ENCODE data around the gene G6PD.

Gene G6PD

DNA sequence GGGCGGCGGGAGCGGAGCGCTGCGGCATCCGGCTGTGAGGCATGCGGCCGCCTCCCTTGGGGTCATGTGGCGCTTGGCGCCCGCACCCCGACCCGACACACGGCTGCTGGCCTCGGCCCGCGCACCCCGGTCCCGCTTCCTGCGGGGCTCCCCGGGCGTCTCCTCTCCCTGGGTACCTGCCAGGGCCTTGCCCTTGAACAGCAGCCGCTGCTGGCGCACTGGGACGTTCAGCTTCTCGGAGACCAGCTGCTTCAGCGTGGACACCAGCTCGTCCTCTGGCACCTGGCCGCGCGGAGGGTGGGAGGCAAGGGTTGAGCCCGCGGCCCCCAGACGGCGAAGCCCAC is 60.6 kb downstream of the G6PD start:
- no peak for DNase-seq

- DNase-seq: no peak
These were observed 61.2 kb downstream of the G6PD start for GRCh38 chrX:154485150-154486051.

DNA sequence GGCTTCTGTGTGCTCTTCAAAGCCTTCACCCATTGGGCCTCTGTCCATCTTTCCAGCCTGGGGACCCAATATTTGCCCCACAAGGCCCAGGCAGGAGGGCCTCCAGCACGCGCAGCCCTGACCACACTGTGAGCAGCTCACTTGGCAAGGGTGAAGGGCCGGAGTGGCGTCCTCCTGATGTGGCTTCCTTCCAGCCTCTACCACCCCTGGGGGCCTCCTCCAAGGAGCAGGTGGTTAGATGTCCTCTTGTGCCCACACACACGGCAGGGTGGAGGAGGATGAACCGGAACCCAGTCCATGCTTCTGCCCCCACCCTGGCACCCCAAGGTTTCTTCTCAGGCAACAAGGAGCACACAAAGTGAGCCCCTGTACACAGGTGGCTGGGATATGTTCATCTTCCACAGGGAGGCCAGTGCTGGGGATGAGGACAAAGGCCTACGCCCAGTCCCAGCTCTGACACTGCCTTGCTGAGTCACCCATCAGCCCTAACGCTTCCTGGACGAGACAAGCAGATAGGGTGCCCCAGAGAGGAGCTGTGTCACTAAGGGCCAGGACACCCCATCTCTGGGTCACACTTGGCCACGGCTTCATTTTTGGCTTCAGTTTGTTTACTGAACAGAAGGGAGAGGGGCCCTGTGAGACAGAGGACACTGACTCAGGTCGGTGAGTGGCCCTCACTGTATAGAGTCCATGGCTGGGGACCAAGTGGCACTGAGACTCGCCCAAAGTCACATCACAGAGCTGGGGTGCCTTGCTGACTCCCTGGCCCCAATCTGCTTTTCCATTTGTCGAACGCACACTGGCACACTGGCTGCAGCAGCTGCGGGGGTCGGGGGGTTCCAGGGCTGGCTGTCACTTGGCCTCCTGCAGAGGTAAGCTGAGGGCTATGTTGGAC is 62.1 kb downstream of the G6PD start:
- DNase-seq: no peak

DNA sequence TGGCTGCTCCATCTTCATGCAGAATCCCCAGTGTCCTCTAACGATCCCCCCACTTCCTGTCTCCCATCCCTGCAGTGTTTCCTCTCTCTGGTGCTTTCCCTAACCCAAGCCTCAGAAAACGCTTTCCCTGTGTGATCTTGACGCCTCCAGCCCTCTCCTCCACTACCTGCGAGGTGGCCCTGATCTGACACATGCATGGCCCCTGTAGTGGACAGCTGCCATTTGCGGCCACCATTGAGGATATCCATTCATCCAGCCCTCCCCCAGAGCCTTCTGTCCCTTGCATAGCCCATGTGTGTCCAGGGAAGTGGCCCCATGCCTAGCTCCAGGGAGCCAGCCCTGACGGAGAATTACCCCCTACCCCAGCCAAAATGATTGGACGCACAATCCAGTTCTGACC is 63.3 kb downstream of the G6PD start:
- DNase-seq: no peak

DNA sequence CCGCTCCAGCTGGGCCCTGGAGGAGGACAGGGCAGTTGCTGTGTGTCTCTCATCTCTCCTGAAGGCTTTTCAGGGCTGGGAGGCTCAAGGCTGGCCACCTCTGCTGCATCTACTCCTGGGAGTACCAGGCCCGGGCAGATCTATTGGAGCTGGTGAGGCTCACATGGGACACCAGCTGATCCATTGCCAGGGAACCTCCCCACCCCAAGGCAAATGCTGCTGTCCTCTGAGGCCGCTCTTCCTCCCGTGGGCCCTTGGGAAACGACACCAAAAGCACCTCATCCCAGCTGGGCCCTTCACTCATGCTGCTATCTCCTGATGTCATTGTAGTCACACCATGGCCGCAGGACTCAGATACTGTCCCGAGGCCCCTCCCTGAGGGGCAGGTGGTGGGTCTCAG is 63.9 kb downstream of the G6PD start:
- DNase-seq: no peak

GRCh38 chrX:154481911-154482601 is 64.6 kb downstream of the G6PD start:
- DNase-seq: no peak
